ENCODE measurements around the gene TRUB1.

The TRUB1 gene

DNA sequence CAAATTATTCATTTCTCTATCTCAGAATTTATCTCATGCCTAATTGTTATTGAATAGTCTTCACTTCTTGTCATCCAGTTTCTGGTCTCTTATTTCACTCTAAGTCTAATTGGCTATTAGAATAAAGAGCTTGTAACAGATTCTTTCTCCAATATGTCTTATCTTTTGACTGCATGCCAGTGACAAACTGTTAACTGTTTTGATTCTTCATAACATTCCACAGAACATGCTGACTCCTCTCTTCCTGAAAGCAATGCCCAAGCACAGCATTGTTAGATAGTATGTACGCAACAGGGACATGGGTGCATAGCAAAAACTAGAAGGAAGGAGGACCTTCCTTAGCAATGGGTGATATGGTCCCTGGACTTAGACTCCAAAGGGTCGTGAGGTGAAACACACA, 65.4 kb downstream of the TRUB1 start:
- H3K4me3 ChIP-seq (ENCODE audit: low read depth, low read length) = no peak overlapping the region
- no peak overlapping the region for H3K27ac ChIP-seq (ENCODE audit: low read depth, low read length)
- no peaks in the 10 kb centered on the region for H3K9me3 ChIP-seq (ENCODE audit: control insufficient read depth, insufficient read depth, low read length)
- H3K27me3 ChIP-seq (ENCODE audit: control insufficient read depth, insufficient read depth, low read length) = no peaks in the 10 kb centered on the region
- H3K36me3 ChIP-seq (ENCODE audit: control insufficient read depth, insufficient read depth, low read length) = no peaks in the 10 kb centered on the region
- peaks cover 16% of the 10 kb centered on the region; the same call in 1 of the 2 replicates for H3K4me1 ChIP-seq (ENCODE audit: control insufficient read depth, insufficient read depth, low read length)
- no peak overlapping the region for H3K9ac ChIP-seq (ENCODE audit: low read depth, low read length)

DNA sequence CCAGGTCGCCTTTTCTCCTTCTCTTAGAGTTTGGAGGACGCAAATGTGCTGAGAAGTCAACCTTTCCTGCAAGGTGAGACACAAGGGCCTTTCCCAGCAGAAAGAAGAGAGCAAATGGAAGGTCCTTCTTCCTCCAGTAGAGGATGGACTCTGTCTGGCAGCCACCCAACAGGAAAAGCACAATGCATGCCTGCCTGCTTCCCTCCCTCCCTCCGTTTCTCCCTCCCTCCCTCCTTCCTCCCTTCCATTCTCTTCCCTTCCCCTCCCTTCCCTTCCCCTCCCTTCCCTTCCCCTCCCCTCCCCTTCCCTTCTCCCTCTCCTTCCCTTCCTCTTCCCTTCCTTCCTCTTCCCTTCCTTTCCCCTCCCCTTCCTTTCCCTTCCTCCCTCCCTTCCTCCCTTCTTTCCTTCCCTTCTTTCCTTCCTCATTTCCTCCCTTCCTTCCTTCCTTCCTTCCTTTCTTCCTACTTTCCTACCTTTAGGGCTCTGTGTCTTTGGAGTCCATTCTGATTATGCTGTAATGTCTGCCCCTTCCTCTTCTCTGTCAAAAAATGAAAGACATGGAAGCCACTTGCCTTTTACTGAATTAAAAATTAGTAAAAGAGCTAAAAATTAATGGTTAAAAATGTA, 66.4 kb downstream of the TRUB1 start:
- H3K27ac ChIP-seq (ENCODE audit: low read depth, low read length) = no peak overlapping the region

GRCh38 chr10:115005771-115006170, 67.8 kb downstream of the TRUB1 start:
- Histone ChIP-seq H3K4me3 (ENCODE audit: low read depth, low read length) (no peak overlapping the region), H3K9me3 (ENCODE audit: control insufficient read depth, insufficient read depth, low read length) (no peaks in the 10 kb centered on the region), H3K27ac (ENCODE audit: low read depth, low read length) (no peak overlapping the region), H3K9ac (ENCODE audit: low read depth, low read length) (no peak overlapping the region), H3K27me3 (ENCODE audit: control insufficient read depth, insufficient read depth, low read length) (no peaks in the 10 kb centered on the region), H3K36me3 (ENCODE audit: control insufficient read depth, insufficient read depth, low read length) (no peaks in the 10 kb centered on the region), H3K4me1 (ENCODE audit: control insufficient read depth, insufficient read depth, low read length) (0 out of 2 replicates have a peak, but pooled peaks cover 8% of the 10 kb centered on the region)

More for the DNA sequence above, 66.4 kb downstream of the TRUB1 start:
- no peaks in the 10 kb centered on the region for H3K9me3 ChIP-seq (ENCODE audit: control insufficient read depth, insufficient read depth, low read length)
- no peak overlapping the region for H3K9ac ChIP-seq (ENCODE audit: low read depth, low read length)
- no peaks in the 10 kb centered on the region for H3K27me3 ChIP-seq (ENCODE audit: control insufficient read depth, insufficient read depth, low read length)
- no peak overlapping the region for H3K4me3 ChIP-seq (ENCODE audit: low read depth, low read length)
- H3K36me3 ChIP-seq (ENCODE audit: control insufficient read depth, insufficient read depth, low read length) = no peaks in the 10 kb centered on the region
- H3K4me1 ChIP-seq (ENCODE audit: control insufficient read depth, insufficient read depth, low read length) = peaks cover 9% of the 10 kb centered on the region; the same call in 1 of the 2 replicates

DNA sequence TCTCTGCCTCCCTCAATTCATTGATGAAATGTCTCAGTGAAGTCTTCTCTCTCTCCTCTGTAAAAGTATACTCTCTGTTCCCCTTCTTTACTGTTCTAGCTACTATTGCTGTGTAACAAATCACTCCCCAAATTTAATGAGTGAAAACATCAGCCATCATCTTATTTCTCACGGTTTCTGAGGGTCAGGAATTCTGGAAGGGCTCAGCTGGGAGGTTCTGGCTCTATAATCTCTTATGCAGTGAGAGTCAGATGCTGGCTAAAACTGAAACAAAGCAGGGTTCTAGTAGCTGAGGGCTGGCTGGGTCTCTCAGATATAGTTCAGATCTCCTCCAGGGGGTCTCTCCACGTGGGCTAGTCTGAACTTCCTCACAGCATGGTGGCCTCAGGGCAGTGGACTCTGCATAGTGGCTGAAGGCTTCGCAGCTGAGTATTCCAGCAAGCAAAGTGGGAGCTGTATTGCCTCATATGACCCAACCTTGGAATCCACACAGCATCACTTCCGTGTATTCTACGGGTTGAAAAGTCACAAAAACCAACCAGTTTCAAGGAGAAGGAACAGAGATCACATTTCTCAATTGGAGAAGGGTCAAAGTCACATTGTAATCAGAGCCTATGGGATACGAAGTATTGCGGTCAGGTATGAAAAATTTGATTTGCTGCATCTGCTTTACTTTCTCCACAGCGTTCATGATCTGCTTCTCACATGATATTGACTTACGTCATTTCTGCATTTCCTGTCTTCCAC, 80.4 kb downstream of the TRUB1 start:
- no peaks in the 10 kb centered on the region for H3K27me3 ChIP-seq (ENCODE audit: control insufficient read depth, insufficient read depth, low read length)
- no peaks in the 10 kb centered on the region for H3K36me3 ChIP-seq (ENCODE audit: control insufficient read depth, insufficient read depth, low read length)
- no peak overlapping the region for H3K9ac ChIP-seq (ENCODE audit: low read depth, low read length)
- H3K4me3 ChIP-seq (ENCODE audit: low read depth, low read length) = no peak overlapping the region
- H3K9me3 ChIP-seq (ENCODE audit: control insufficient read depth, insufficient read depth, low read length) = no peaks in the 10 kb centered on the region
- H3K4me1 ChIP-seq (ENCODE audit: control insufficient read depth, insufficient read depth, low read length) = peaks cover 9% of the 10 kb centered on the region
- H3K27ac ChIP-seq (ENCODE audit: low read depth, low read length) = no peak overlapping the region

- no peaks in the 10 kb centered on the region for H3K9me3 ChIP-seq (ENCODE audit: control insufficient read depth, insufficient read depth, low read length)
- no peak overlapping the region for H3K27ac ChIP-seq (ENCODE audit: low read depth, low read length)
- H3K4me1 ChIP-seq (ENCODE audit: control insufficient read depth, insufficient read depth, low read length) = peaks cover 11% of the 10 kb centered on the region
- no peak overlapping the region for H3K9ac ChIP-seq (ENCODE audit: low read depth, low read length)
- H3K4me3 ChIP-seq (ENCODE audit: low read depth, low read length) = no peak overlapping the region
- no peaks in the 10 kb centered on the region for H3K36me3 ChIP-seq (ENCODE audit: control insufficient read depth, insufficient read depth, low read length)
- no peaks in the 10 kb centered on the region for H3K27me3 ChIP-seq (ENCODE audit: control insufficient read depth, insufficient read depth, low read length)
These were observed 82.5 kb downstream of the TRUB1 start for GRCh38 chr10:115020449-115020848.

- Histone ChIP-seq H3K27ac (ENCODE audit: low read depth, low read length) (no peak overlapping the region), H3K36me3 (ENCODE audit: control insufficient read depth, insufficient read depth, low read length) (no peaks in the 10 kb centered on the region), H3K27me3 (ENCODE audit: control insufficient read depth, insufficient read depth, low read length) (no peaks in the 10 kb centered on the region), H3K9ac (ENCODE audit: low read depth, low read length) (no peak overlapping the region), H3K9me3 (ENCODE audit: control insufficient read depth, insufficient read depth, low read length) (no peaks in the 10 kb centered on the region), H3K4me3 (ENCODE audit: low read depth, low read length) (no peak overlapping the region), H3K4me1 (ENCODE audit: control insufficient read depth, insufficient read depth, low read length) (peaks cover 11% of the 10 kb centered on the region)
These were observed 84.7 kb downstream of the TRUB1 start for GRCh38 chr10:115022733-115023132.

DNA sequence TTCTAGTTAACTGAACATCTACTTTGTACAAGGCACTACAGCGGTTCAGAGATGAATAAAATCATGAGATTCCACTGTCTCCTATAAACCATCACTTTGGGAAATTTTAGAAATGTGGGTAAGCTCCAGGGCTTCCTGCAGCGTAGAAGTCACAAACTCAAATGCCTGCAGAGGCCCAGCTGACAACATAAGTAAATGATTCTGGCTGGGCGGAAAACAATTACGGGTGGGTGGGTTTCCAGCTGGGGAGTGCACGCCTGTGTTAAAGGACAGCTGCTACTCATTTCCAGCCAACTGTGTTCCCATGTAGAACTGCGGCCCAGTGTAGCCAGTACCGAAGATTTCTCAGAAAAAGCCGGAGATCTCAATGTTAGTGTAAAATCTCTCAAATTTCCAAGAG, 85.7 kb downstream of the TRUB1 start:
- H3K27ac ChIP-seq (ENCODE audit: low read depth, low read length) = no peak overlapping the region
- no peak overlapping the region for H3K4me3 ChIP-seq (ENCODE audit: low read depth, low read length)
- no peaks in the 10 kb centered on the region for H3K27me3 ChIP-seq (ENCODE audit: control insufficient read depth, insufficient read depth, low read length)
- H3K9me3 ChIP-seq (ENCODE audit: control insufficient read depth, insufficient read depth, low read length) = no peaks in the 10 kb centered on the region
- no peaks in the 10 kb centered on the region for H3K36me3 ChIP-seq (ENCODE audit: control insufficient read depth, insufficient read depth, low read length)
- H3K4me1 ChIP-seq (ENCODE audit: control insufficient read depth, insufficient read depth, low read length) = peaks cover 11% of the 10 kb centered on the region
- H3K9ac ChIP-seq (ENCODE audit: low read depth, low read length) = no peak overlapping the region

DNA sequence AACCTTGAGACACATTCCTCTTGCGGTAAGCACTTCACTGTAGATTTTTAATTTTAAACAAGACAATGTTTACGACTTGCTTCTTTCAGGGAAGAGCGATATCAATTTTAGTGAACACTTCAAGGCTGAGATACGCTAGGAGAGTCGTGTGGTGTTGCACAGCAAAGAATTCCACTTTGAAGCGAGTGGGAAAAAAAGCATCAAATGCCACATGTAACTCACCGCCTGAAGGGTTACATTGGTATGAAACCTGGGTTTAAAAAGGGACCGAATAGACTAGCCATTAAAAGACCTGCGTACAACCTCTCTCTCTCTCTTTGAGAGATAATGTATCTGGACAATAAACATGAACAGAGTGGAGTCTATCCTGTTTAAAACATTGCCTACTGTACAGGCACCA, 86.4 kb downstream of the TRUB1 start:
- H3K9ac ChIP-seq (ENCODE audit: low read depth, low read length) = no peak overlapping the region
- no peaks in the 10 kb centered on the region for H3K36me3 ChIP-seq (ENCODE audit: control insufficient read depth, insufficient read depth, low read length)
- no peaks in the 10 kb centered on the region for H3K9me3 ChIP-seq (ENCODE audit: control insufficient read depth, insufficient read depth, low read length)
- H3K4me1 ChIP-seq (ENCODE audit: control insufficient read depth, insufficient read depth, low read length) = peaks cover 11% of the 10 kb centered on the region
- no peak overlapping the region for H3K4me3 ChIP-seq (ENCODE audit: low read depth, low read length)
- no peaks in the 10 kb centered on the region for H3K27me3 ChIP-seq (ENCODE audit: control insufficient read depth, insufficient read depth, low read length)
- no peak overlapping the region for H3K27ac ChIP-seq (ENCODE audit: low read depth, low read length)

- peaks cover 11% of the 10 kb centered on the region for H3K4me1 ChIP-seq (ENCODE audit: control insufficient read depth, insufficient read depth, low read length)
- no peak overlapping the region for H3K27ac ChIP-seq (ENCODE audit: low read depth, low read length)
- H3K9ac ChIP-seq (ENCODE audit: low read depth, low read length) = no peak overlapping the region
- H3K4me3 ChIP-seq (ENCODE audit: low read depth, low read length) = no peak overlapping the region
- H3K27me3 ChIP-seq (ENCODE audit: control insufficient read depth, insufficient read depth, low read length) = no peaks in the 10 kb centered on the region
- no peaks in the 10 kb centered on the region for H3K36me3 ChIP-seq (ENCODE audit: control insufficient read depth, insufficient read depth, low read length)
- H3K9me3 ChIP-seq (ENCODE audit: control insufficient read depth, insufficient read depth, low read length) = no peaks in the 10 kb centered on the region
These were observed 88.2 kb downstream of the TRUB1 start for GRCh38 chr10:115026056-115026745.

DNA sequence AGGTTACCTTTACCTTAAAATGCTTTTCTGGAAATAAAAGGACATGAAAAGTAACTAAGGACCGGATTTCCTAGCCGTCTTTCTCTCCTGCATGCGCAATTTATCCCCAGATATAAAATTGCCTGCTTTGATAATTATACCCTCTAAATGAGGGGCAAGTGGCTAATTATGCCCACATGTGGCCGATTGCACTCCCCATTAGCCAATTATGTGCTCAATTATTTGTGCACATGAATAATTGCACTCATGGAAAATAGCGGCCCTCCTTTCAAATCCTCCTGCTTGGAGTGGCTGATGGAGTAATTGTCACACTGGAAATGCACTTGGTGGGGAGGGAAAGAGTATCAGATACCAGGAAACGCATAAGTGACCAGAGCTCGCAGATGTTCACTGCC, 88.7 kb downstream of the TRUB1 start:
- peaks cover 11% of the 10 kb centered on the region for H3K4me1 ChIP-seq (ENCODE audit: control insufficient read depth, insufficient read depth, low read length)
- H3K27me3 ChIP-seq (ENCODE audit: control insufficient read depth, insufficient read depth, low read length) = no peaks in the 10 kb centered on the region
- H3K36me3 ChIP-seq (ENCODE audit: control insufficient read depth, insufficient read depth, low read length) = no peaks in the 10 kb centered on the region
- H3K4me3 ChIP-seq (ENCODE audit: low read depth, low read length) = no peak overlapping the region
- no peak overlapping the region for H3K27ac ChIP-seq (ENCODE audit: low read depth, low read length)
- H3K9ac ChIP-seq (ENCODE audit: low read depth, low read length) = no peak overlapping the region
- H3K9me3 ChIP-seq (ENCODE audit: control insufficient read depth, insufficient read depth, low read length) = no peaks in the 10 kb centered on the region
